Erythroblast (primary cell): ENCODE data around the gene TNFRSF9.
"Not testable (repeated sequence)": the region's sequence is repeated elsewhere in the genome, so short reads cannot be mapped to it uniquely, and the experiment has no call there.

ENCODE experiments used
- GATA1 ChIP-seq: IDR thresholded peaks from 2 replicates; pipeline ENCODE4 v1.6.1; 2011; ENCODE audit warnings: low read depth, mild to moderate bottlenecking, control low read depth, low read length, moderate library complexity
- POLR2A ChIP-seq: IDR thresholded peaks from 2 replicates; pipeline ENCODE4 v1.6.1; 2011; ENCODE audit warnings: mild to moderate bottlenecking, low read length

GRCh38 chr1:7963378-7963730, 22.7 kb upstream of the TNFRSF9 start:
- not testable (repeated sequence) for TF ChIP-seq POLR2A, GATA1
